ENCODE data around the gene P3H4. TPM values are rescaled to one million over a fixed set of nuclear protein-coding genes. Genes with fewer than 3 reads are reported as not detected.

P3H4 gene
- polyA plus RNA-seq, 2 donors, result 1.7 TPM

GRCh38 chr17:41773190-41773588 lies 38.6 kb downstream of the P3H4 start:
- peaks cover 15 to 51% of the 10 kb centered on the region in 2 donors for H3K4me1 ChIP-seq (ENCODE audit: control insufficient read depth in 2 of 2, insufficient read depth in 2 of 2, low read length in 1 of 2)
- peaks cover 0 to 44% of the 10 kb centered on the region in 2 donors for H3K36me3 ChIP-seq (ENCODE audit: control insufficient read depth in 2 of 2, insufficient read depth in 2 of 2, low read length in 1 of 2)
- H3K27ac ChIP-seq (ENCODE audit: low read depth in 2 of 2, low read length in 1 of 2), result peak overlapping the region; percentile 96 to 99
- H3K4me3 ChIP-seq (ENCODE audit: low read depth in 1 of 2, low read length in 2 of 2), result peak overlapping the region in 1 of 2 donors; percentile 14
- 20 to 22% methylated on average over 12 of the region's 12 CpGs for WGBS, 2 donors
- no peaks in the 10 kb centered on the region for H3K9me3 ChIP-seq (ENCODE audit: control insufficient read depth in 2 of 2, insufficient read depth in 1 of 2, low read depth in 1 of 2, low read length in 1 of 2)
- no peaks in the 10 kb centered on the region for H3K27me3 ChIP-seq (ENCODE audit: control insufficient read depth in 1 of 2, insufficient read depth in 2 of 2, low read length in 2 of 2)

- H3K27ac ChIP-seq (ENCODE audit: low read depth in 2 of 2, low read length in 1 of 2), result peak overlapping the region; percentile 96 to 99
- H3K27me3 ChIP-seq (ENCODE audit: control insufficient read depth in 1 of 2, insufficient read depth in 2 of 2, low read length in 2 of 2), result no peaks in the 10 kb centered on the region
- H3K36me3 ChIP-seq (ENCODE audit: control insufficient read depth in 2 of 2, insufficient read depth in 2 of 2, low read length in 1 of 2), result peaks cover 2 to 47% of the 10 kb centered on the region in 2 donors
- H3K9me3 ChIP-seq (ENCODE audit: control insufficient read depth in 2 of 2, insufficient read depth in 1 of 2, low read depth in 1 of 2, low read length in 1 of 2), result no peaks in the 10 kb centered on the region
- H3K4me3 ChIP-seq (ENCODE audit: low read depth in 1 of 2, low read length in 2 of 2), result peak overlapping the region in 1 of 2 donors; percentile 12
- peaks cover 15 to 46% of the 10 kb centered on the region in 2 donors for H3K4me1 ChIP-seq (ENCODE audit: control insufficient read depth in 2 of 2, insufficient read depth in 2 of 2, low read length in 1 of 2)
- WGBS, 2 donors, result 56 to 61% methylated on average over 19 of the region's 19 CpGs
Measured at GRCh38 chr17:41772586-41773189, 39.1 kb downstream of the P3H4 start.

- 37 to 49% methylated on average over 4 of the region's 4 CpGs for WGBS, 2 donors
- Histone ChIP-seq H3K36me3 (ENCODE audit: control insufficient read depth in 2 of 2, insufficient read depth in 2 of 2, low read length in 1 of 2) (peaks cover 3 to 51% of the 10 kb centered on the region in 2 donors), H3K27me3 (ENCODE audit: control insufficient read depth in 1 of 2, insufficient read depth in 2 of 2, low read length in 2 of 2) (no peaks in the 10 kb centered on the region), H3K27ac (ENCODE audit: low read depth in 2 of 2, low read length in 1 of 2) (peak overlapping the region; percentile 96 to 99), H3K9me3 (ENCODE audit: control insufficient read depth in 2 of 2, insufficient read depth in 1 of 2, low read depth in 1 of 2, low read length in 1 of 2) (no peaks in the 10 kb centered on the region), H3K4me3 (ENCODE audit: low read depth in 1 of 2, low read length in 2 of 2) (peak overlapping the region; percentile 1 to 19), H3K4me1 (ENCODE audit: control insufficient read depth in 2 of 2, insufficient read depth in 2 of 2, low read length in 1 of 2) (peaks cover 15 to 42% of the 10 kb centered on the region in 2 donors)
Measured at GRCh38 chr17:41772218-41772585, 39.5 kb downstream of the P3H4 start.

GRCh38 chr17:41771389-41772206 lies 40.2 kb downstream of the P3H4 start:
- Histone ChIP-seq H3K27me3 (ENCODE audit: control insufficient read depth in 1 of 2, insufficient read depth in 2 of 2, low read length in 2 of 2) (no peaks in the 10 kb centered on the region), H3K4me1 (ENCODE audit: control insufficient read depth in 2 of 2, insufficient read depth in 2 of 2, low read length in 1 of 2) (peaks cover 12 to 39% of the 10 kb centered on the region in 2 donors), H3K9me3 (ENCODE audit: control insufficient read depth in 2 of 2, insufficient read depth in 1 of 2, low read depth in 1 of 2, low read length in 1 of 2) (no peaks in the 10 kb centered on the region), H3K36me3 (ENCODE audit: control insufficient read depth in 2 of 2, insufficient read depth in 2 of 2, low read length in 1 of 2) (peaks cover 3 to 49% of the 10 kb centered on the region in 2 donors), H3K4me3 (ENCODE audit: low read depth in 1 of 2, low read length in 2 of 2) (peak overlapping the region; percentile 1 to 19), H3K27ac (ENCODE audit: low read depth in 2 of 2, low read length in 1 of 2) (peak overlapping the region; percentile 86 to 99)
- WGBS, 2 donors, result 68% methylated on average over 17 of the region's 17 CpGs

- WGBS, 2 donors, result 48 to 50% methylated on average over 3 of the region's 3 CpGs
- H3K27me3 ChIP-seq (ENCODE audit: control insufficient read depth in 1 of 2, insufficient read depth in 2 of 2, low read length in 2 of 2), result no peaks in the 10 kb centered on the region
- no peak overlapping the region for H3K4me3 ChIP-seq (ENCODE audit: low read depth in 1 of 2, low read length in 2 of 2)
- H3K27ac ChIP-seq (ENCODE audit: low read depth in 2 of 2, low read length in 1 of 2), result peak overlapping the region; percentile 39 to 74
- no peaks in the 10 kb centered on the region for H3K9me3 ChIP-seq (ENCODE audit: control insufficient read depth in 2 of 2, insufficient read depth in 1 of 2, low read depth in 1 of 2, low read length in 1 of 2)
- H3K36me3 ChIP-seq (ENCODE audit: control insufficient read depth in 2 of 2, insufficient read depth in 2 of 2, low read length in 1 of 2), result peaks cover 3 to 54% of the 10 kb centered on the region in 2 donors
- H3K4me1 ChIP-seq (ENCODE audit: control insufficient read depth in 2 of 2, insufficient read depth in 2 of 2, low read length in 1 of 2), result peaks cover 5 to 27% of the 10 kb centered on the region in 2 donors
Measured at GRCh38 chr17:41769985-41770384, 41.8 kb downstream of the P3H4 start.

- Histone ChIP-seq H3K9me3 (ENCODE audit: control insufficient read depth in 2 of 2, insufficient read depth in 1 of 2, low read depth in 1 of 2, low read length in 1 of 2) (no peaks in the 10 kb centered on the region), H3K4me1 (ENCODE audit: control insufficient read depth in 2 of 2, insufficient read depth in 2 of 2, low read length in 1 of 2) (peaks cover 5 to 24% of the 10 kb centered on the region in 2 donors), H3K36me3 (ENCODE audit: control insufficient read depth in 2 of 2, insufficient read depth in 2 of 2, low read length in 1 of 2) (peaks cover 3 to 59% of the 10 kb centered on the region in 2 donors), H3K27ac (ENCODE audit: low read depth in 2 of 2, low read length in 1 of 2) (peak overlapping the region; percentile 39 to 50), H3K4me3 (ENCODE audit: low read depth in 1 of 2, low read length in 2 of 2) (no peak overlapping the region), H3K27me3 (ENCODE audit: control insufficient read depth in 1 of 2, insufficient read depth in 2 of 2, low read length in 2 of 2) (no peaks in the 10 kb centered on the region)
- 85 to 86% methylated on average over 16 of the region's 16 CpGs for WGBS, 2 donors
Measured at GRCh38 chr17:41769346-41769862, 42.3 kb downstream of the P3H4 start.

GRCh38 chr17:41768682-41769288 lies 43.0 kb downstream of the P3H4 start:
- Histone ChIP-seq H3K4me1 (ENCODE audit: control insufficient read depth in 2 of 2, insufficient read depth in 2 of 2, low read length in 1 of 2) (peaks cover 5 to 23% of the 10 kb centered on the region in 2 donors), H3K27me3 (ENCODE audit: control insufficient read depth in 1 of 2, insufficient read depth in 2 of 2, low read length in 2 of 2) (no peaks in the 10 kb centered on the region), H3K4me3 (ENCODE audit: low read depth in 1 of 2, low read length in 2 of 2) (no peak overlapping the region), H3K9me3 (ENCODE audit: control insufficient read depth in 2 of 2, insufficient read depth in 1 of 2, low read depth in 1 of 2, low read length in 1 of 2) (no peaks in the 10 kb centered on the region), H3K36me3 (ENCODE audit: control insufficient read depth in 2 of 2, insufficient read depth in 2 of 2, low read length in 1 of 2) (peaks cover 3 to 63% of the 10 kb centered on the region in 2 donors), H3K27ac (ENCODE audit: low read depth in 2 of 2, low read length in 1 of 2) (no peak overlapping the region)
- WGBS, 2 donors, result 90 to 93% methylated on average over 23 of the region's 23 CpGs

GRCh38 chr17:41767324-41768042 lies 44.3 kb downstream of the P3H4 start:
- no peaks in the 10 kb centered on the region for H3K9me3 ChIP-seq (ENCODE audit: control insufficient read depth in 2 of 2, insufficient read depth in 1 of 2, low read depth in 1 of 2, low read length in 1 of 2)
- no peak overlapping the region for H3K27ac ChIP-seq (ENCODE audit: low read depth in 2 of 2, low read length in 1 of 2)
- H3K36me3 ChIP-seq (ENCODE audit: control insufficient read depth in 2 of 2, insufficient read depth in 2 of 2, low read length in 1 of 2), result peaks cover 7 to 72% of the 10 kb centered on the region in 2 donors
- no peaks in the 10 kb centered on the region for H3K27me3 ChIP-seq (ENCODE audit: control insufficient read depth in 1 of 2, insufficient read depth in 2 of 2, low read length in 2 of 2)
- H3K4me3 ChIP-seq (ENCODE audit: low read depth in 1 of 2, low read length in 2 of 2), result no peak overlapping the region
- H3K4me1 ChIP-seq (ENCODE audit: control insufficient read depth in 2 of 2, insufficient read depth in 2 of 2, low read length in 1 of 2), result peaks cover under 1 to 15% of the 10 kb centered on the region in 2 donors
- WGBS, 2 donors, result 91 to 93% methylated on average over 17 to 18 of the region's 18 CpGs

GRCh38 chr17:41766135-41766534 lies 45.6 kb downstream of the P3H4 start:
- H3K27me3 ChIP-seq (ENCODE audit: control insufficient read depth in 1 of 2, insufficient read depth in 2 of 2, low read length in 2 of 2), result no peaks in the 10 kb centered on the region
- H3K4me1 ChIP-seq (ENCODE audit: control insufficient read depth in 2 of 2, insufficient read depth in 2 of 2, low read length in 1 of 2), result peaks cover 0 to 5% of the 10 kb centered on the region in 2 donors
- H3K9me3 ChIP-seq (ENCODE audit: control insufficient read depth in 2 of 2, insufficient read depth in 1 of 2, low read depth in 1 of 2, low read length in 1 of 2), result no peaks in the 10 kb centered on the region
- no peak overlapping the region for H3K27ac ChIP-seq (ENCODE audit: low read depth in 2 of 2, low read length in 1 of 2)
- H3K36me3 ChIP-seq (ENCODE audit: control insufficient read depth in 2 of 2, insufficient read depth in 2 of 2, low read length in 1 of 2), result peaks cover 8 to 69% of the 10 kb centered on the region in 2 donors
- no peak overlapping the region for H3K4me3 ChIP-seq (ENCODE audit: low read depth in 1 of 2, low read length in 2 of 2)

Data from esophagus (tissue), 2 donors.